Aorta (tissue), 5 donors: Measurements from ENCODE around the gene WSB1. TPM values are rescaled to one million over a fixed set of nuclear protein-coding genes. Genes with fewer than 3 reads are reported as not detected.
A peak's percentile ranks its signal among the peaks of the same experiment; 100 is the strongest.
"Not testable (repeated sequence)": the region's sequence is repeated elsewhere in the genome, so short reads cannot be mapped to it uniquely, and the experiment has no call there.

Experiments
- ATAC-seq: fragments of 200-7000 bp; cut with Tn5 transposase; one replicate; pipeline ENCODE4 v1.9.1; 2022; ENCODE audit warnings: moderate library complexity; ENCODE audit not compliant: low FRiP score
- DNase-seq, 2 donors: peaks; one replicate each; pipeline ENCODE4 v3.0.0-alpha.2; 2020
- H3K27ac ChIP-seq, 2 donors: one replicate each; pipeline ENCODE4 v1.5.1; 2013; ENCODE audit warnings: low read length in 2 of 2, mild to moderate bottlenecking in 2 of 2, moderate library complexity in 2 of 2, control low read depth in 1 of 2, inconsistent platforms in 1 of 2, low read depth in 1 of 2
- H3K27me3 ChIP-seq, 2 donors: one replicate each; pipeline ENCODE4 v1.6.1; 2013; ENCODE audit warnings: control low read depth in 1 of 2, low read length in 1 of 2, mild to moderate bottlenecking in 1 of 2, moderate library complexity in 1 of 2; ENCODE audit not compliant: insufficient read depth in 2 of 2, control insufficient read depth in 1 of 2
- H3K36me3 ChIP-seq, 2 donors: one replicate each; pipeline ENCODE4 v1.6.1; 2013; ENCODE audit warnings: control low read depth in 1 of 2, low read length in 1 of 2, mild to moderate bottlenecking in 1 of 2; ENCODE audit not compliant: insufficient read depth in 2 of 2, control insufficient read depth in 1 of 2
- H3K4me1 ChIP-seq, 2 donors: one replicate each; pipeline ENCODE4 v1.6.1; 2013; ENCODE audit warnings: low read length in 2 of 2, control low read depth in 1 of 2, mild to moderate bottlenecking in 1 of 2, moderate library complexity in 1 of 2; ENCODE audit not compliant: insufficient read depth in 2 of 2, control insufficient read depth in 1 of 2
- H3K4me3 ChIP-seq, 2 donors: one replicate each; pipeline ENCODE4 v1.5.1; 2013; ENCODE audit warnings: low read length in 2 of 2, control low read depth in 1 of 2, mild to moderate bottlenecking in 1 of 2
- H3K9me3 ChIP-seq: one replicate; pipeline ENCODE4 v1.6.1; 2013; ENCODE audit warnings: mild to moderate bottlenecking, low read length; ENCODE audit not compliant: control insufficient read depth
- WGBS, 2 donors: extraction: QIAGEN DNeasy Blood & Tissue Kit; methylation state at CpG; one replicate each; pipeline ENCODE4 v1.1.7; 2013; 5-methylcytosine and 5-hydroxymethylcytosine counted together
- intact Hi-C, 2 donors: fragments of 100-400 bp; cut with DNase I; formaldehyde crosslinking; loops; one replicate each; pipeline versions ENCODE4 v1.14.2 to v1.15.0; 2022
- long read RNA-seq, 2 donors: library from polyadenylated mRNA; unstranded; transcript quantifications; one replicate each; pipeline ENCODE4 v2.0.0, GENCODE V29; 2020 to 2021
- polyA plus RNA-seq, 2 donors: library from polyadenylated mRNA; stranded (reverse); fragments of 200-250 nt; gene quantifications; one replicate each; pipeline ENCODE4 v1.2.3, GENCODE V29; 2013
- total RNA-seq, 2 donors: library from RNA; stranded (reverse); fragmentation: NEBNext Ultra II Directional; extraction: Animal tissue kit (Norgen Biotek cat#: 25700); gene quantifications; one replicate each; pipeline ENCODE4 v1.2.1, GENCODE V29; 2021
- donor health status: healthy with polysubstance abuse.
- donor health status: Bipolar disorder and iron deficiency.
- donor health status: DM: no; HTN: no; CAD: no.
- donor health status: DM: no; HTN: no; CAD: no.
- donor health status: DM: yes; HTN: yes; CAD: no.

Gene WSB1
- 100 to 1,000 TPM; 320 to 355 TPM for total RNA-seq
- 100 to 1,000 TPM in 1 of 2 donors, 10 to 100 TPM in 1; 18.2 to 222 TPM for polyA plus RNA-seq
- long read RNA-seq, donor 1, full-length matches to known transcripts: 92 of 212 reads
- long read RNA-seq, donor 1, partial matches to known transcripts: 63 of 212 reads
- long read RNA-seq, donor 1, other reads (novel, unspliced or antisense): 57 of 212 reads
- long read RNA-seq, donor 2, full-length matches to known transcripts: 37 of 104 reads
- long read RNA-seq, donor 2, partial matches to known transcripts: 44 of 104 reads
- long read RNA-seq, donor 2, other reads (novel, unspliced or antisense): 23 of 104 reads

- ATAC-seq: peak; percentile 97
- Histone ChIP-seq H3K4me1 (no peaks in the 10 kb centered on the region), H3K27ac (peak within 1 kb of the TSS; percentile 85 to 100), H3K36me3 (no peaks in the 10 kb centered on the region), H3K9me3 (no peaks in the 10 kb centered on the region), H3K4me3 (peak within 1 kb of the TSS; percentile 64 to 98), H3K27me3 (no peaks in the 10 kb centered on the region)
- intact Hi-C loops: loop anchor here (2.0 to 5.0 kb wide), 5 partner anchors 37 to 52 kb away; no protein-coding TSS in a partner anchor
- peak; percentile 96 to 98 for DNase-seq
- WGBS, 2 donors: 0% methylated on average over 66 of the region's 66 CpGs
Measured at GRCh38 chr17:27293898-27294688, at the start of gene WSB1. Gene WSB1 (plus strand): TSS chr17:27294114. CDS start chr17:27294396, 282 bp downstream.

GRCh38 chr17:27244491-27245223 is 49.3 kb upstream of the WSB1 start:
- intact Hi-C loops: loop anchor here (2.0 to 5.0 kb wide), 4 partner anchors 48 to 213 kb away; partner anchors contain the start of genes WSB1 (in 2 of the 2) and KSR1 (in 1 of the 2)
- Histone ChIP-seq H3K4me3 (no peak overlapping the region), H3K36me3 (no peaks in the 10 kb centered on the region), H3K27me3 (no peaks in the 10 kb centered on the region), H3K4me1 (no peaks in the 10 kb centered on the region), H3K9me3 (no peaks in the 10 kb centered on the region), H3K27ac (peak overlapping the region in 1 of 2 donors; percentile 77)
- peak; percentile 79 to 80 for DNase-seq
- 65 to 67% methylated on average over 16 of the region's 16 CpGs for WGBS, 2 donors
- ATAC-seq: peak; percentile 89

- Histone ChIP-seq H3K9me3 (no peaks in the 10 kb centered on the region), H3K27me3 (no peaks in the 10 kb centered on the region), H3K36me3 (no peaks in the 10 kb centered on the region), H3K4me1 (no peaks in the 10 kb centered on the region), H3K4me3 (no peak overlapping the region), H3K27ac (peak overlapping the region; percentile 30 to 63)
- intact Hi-C loops: loop anchor here in 1 of 2 donors (2.0 kb wide), 2 partner anchors 50 to 88 kb away; partner anchors contain the start of gene WSB1
- WGBS, 2 donors: 5 to 7% methylated on average over 7 of the region's 7 CpGs
- ATAC-seq (peak; percentile 95), DNase-seq (peak; percentile 93 to 94)
Measured at GRCh38 chr17:27245230-27245696, 48.7 kb upstream of the WSB1 start.

GRCh38 chr17:27246537-27246936 is 47.4 kb upstream of the WSB1 start:
- Histone ChIP-seq H3K27me3 (no peaks in the 10 kb centered on the region), H3K4me1 (no peaks in the 10 kb centered on the region), H3K9me3 (no peaks in the 10 kb centered on the region), H3K4me3 (no peak overlapping the region), H3K36me3 (no peaks in the 10 kb centered on the region), H3K27ac (no peak overlapping the region)
- intact Hi-C loops: no loop called here
- DNase-seq (no peak), ATAC-seq (no peak)

GRCh38 chr17:27247071-27247957 is 46.6 kb upstream of the WSB1 start:
- 54 to 59% methylated on average over 7 of the region's 7 CpGs for WGBS, 2 donors
- H3K27ac ChIP-seq: no peak overlapping the region
- no peaks in the 10 kb centered on the region for H3K9me3 ChIP-seq
- H3K4me1 ChIP-seq: no peaks in the 10 kb centered on the region
- no peak for ATAC-seq
- intact Hi-C loops: no loop called here
- H3K36me3 ChIP-seq: no peaks in the 10 kb centered on the region
- no peak overlapping the region for H3K4me3 ChIP-seq
- H3K27me3 ChIP-seq: no peaks in the 10 kb centered on the region
- DNase-seq: peak in 1 of 2 donors; percentile 82

GRCh38 chr17:27247958-27248342 is 46.0 kb upstream of the WSB1 start:
- H3K9me3 ChIP-seq: no peaks in the 10 kb centered on the region
- H3K4me3 ChIP-seq: no peak overlapping the region
- DNase-seq: no peak
- no peaks in the 10 kb centered on the region for H3K27me3 ChIP-seq
- ATAC-seq: no peak
- intact Hi-C loops: no loop called here
- H3K4me1 ChIP-seq: no peaks in the 10 kb centered on the region
- no peak overlapping the region for H3K27ac ChIP-seq
- 98% methylated on average over 3 of the region's 3 CpGs for WGBS, 2 donors
- H3K36me3 ChIP-seq: no peaks in the 10 kb centered on the region

GRCh38 chr17:27250791-27251190 is 43.1 kb upstream of the WSB1 start:
- H3K4me3 ChIP-seq, DNase-seq, intact Hi-C loops, H3K4me1 ChIP-seq, H3K27me3 ChIP-seq, ATAC-seq, H3K36me3 ChIP-seq, H3K9me3 ChIP-seq: not testable (repeated sequence)
- 4 to 11% methylated on average over 1 of the region's 1 CpG for WGBS, 2 donors
- peak overlapping the region in 1 of 2 donors; percentile 44 for H3K27ac ChIP-seq
